Stimulated activated CD4-positive, alpha-beta T cell treated with anti-CD3 and anti-CD28 coated beads, Interleukin-4, amount 100 ng/mL, for 4 hours (primary cell): ENCODE measurements around the gene KIAA1191.
"Not testable (repeated sequence)": the region's sequence is repeated elsewhere in the genome, so short reads cannot be mapped to it uniquely, and the experiment has no call there.

Experiments used
- DNase-seq, 2 experiments: peaks; one replicate each; pipeline ENCODE4 v3.0.0-alpha.2; 2020

Gene KIAA1191

GRCh38 chr5:176305356-176305755, 56.2 kb downstream of the KIAA1191 start:
- DNase-seq, result not testable (repeated sequence)
